Ramos (cell line): ENCODE results near the gene NEDD8.
"Not testable (repeated sequence)": the region's sequence is repeated elsewhere in the genome, so short reads cannot be mapped to it uniquely, and the experiment has no call there.

Source experiments
- in situ Hi-C: fragments of 300-500 bp; cut with MboI; formaldehyde crosslinking; loops from one replicate; pipeline ENCODE4 v1.14.3; 2022; ENCODE audit warnings: low sequenced_read_pairs; ENCODE audit not compliant: unreplicated experiment

The NEDD8 gene

GRCh38 chr14:24203249-24203886 is 28.8 kb downstream of the NEDD8 start:
- in situ Hi-C loops = not testable (repeated sequence)

- in situ Hi-C loops = not testable (repeated sequence)
These were observed 29.6 kb downstream of the NEDD8 start for GRCh38 chr14:24202538-24202937.

- in situ Hi-C loops = no loop called here
These were observed 33.2 kb downstream of the NEDD8 start for GRCh38 chr14:24198814-24199524.

- in situ Hi-C loops = no loop called here
These were observed 35.1 kb downstream of the NEDD8 start for GRCh38 chr14:24197056-24197450.

DNA sequence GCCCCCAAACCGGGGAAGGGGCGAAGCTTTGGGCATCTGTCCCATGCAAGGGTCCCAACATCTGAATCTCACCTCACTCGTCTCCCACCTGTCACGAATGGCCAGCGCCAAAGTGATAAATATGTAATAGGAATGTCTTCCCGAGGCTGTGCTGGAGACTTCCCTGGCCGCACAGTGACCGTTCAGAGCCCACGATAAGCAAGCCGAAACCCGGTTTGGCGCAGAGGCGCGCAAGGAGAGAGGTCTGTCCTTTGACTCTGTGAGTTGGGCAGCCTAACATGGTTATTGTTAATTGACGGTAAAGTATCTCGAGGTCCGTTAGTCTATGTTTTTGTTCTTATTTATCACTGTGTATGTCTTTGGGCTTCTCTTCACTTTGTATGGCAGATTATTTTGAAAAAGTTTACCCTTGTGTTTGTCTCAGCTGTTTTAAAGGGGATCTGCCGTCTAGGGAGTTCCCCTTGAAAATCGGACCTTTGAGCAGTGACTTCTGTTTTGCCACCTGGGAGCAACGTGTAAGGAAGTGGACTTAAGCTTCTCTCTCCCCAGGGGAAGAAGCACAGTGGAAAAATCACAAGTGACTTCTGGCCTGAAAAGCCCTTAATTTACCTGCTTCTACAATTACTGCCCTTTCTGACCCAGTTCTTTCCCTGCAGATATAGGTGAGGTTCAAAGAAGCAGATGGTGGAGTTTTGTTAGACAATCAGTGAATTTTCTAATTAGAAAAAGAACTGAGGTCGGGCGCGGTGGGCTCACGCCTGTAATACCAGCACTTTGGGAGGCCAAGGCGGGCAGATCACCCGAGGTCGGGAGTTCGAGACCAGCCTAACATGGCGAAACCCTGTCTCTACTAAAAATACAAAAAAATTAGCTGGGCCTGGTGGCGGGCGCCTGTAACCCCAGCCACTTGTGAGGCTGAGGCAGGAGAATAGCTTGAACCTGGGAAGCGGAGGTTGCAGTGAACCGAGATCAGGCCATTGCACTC is 35.8 kb downstream of the NEDD8 start:
- in situ Hi-C loops = no loop called here

DNA sequence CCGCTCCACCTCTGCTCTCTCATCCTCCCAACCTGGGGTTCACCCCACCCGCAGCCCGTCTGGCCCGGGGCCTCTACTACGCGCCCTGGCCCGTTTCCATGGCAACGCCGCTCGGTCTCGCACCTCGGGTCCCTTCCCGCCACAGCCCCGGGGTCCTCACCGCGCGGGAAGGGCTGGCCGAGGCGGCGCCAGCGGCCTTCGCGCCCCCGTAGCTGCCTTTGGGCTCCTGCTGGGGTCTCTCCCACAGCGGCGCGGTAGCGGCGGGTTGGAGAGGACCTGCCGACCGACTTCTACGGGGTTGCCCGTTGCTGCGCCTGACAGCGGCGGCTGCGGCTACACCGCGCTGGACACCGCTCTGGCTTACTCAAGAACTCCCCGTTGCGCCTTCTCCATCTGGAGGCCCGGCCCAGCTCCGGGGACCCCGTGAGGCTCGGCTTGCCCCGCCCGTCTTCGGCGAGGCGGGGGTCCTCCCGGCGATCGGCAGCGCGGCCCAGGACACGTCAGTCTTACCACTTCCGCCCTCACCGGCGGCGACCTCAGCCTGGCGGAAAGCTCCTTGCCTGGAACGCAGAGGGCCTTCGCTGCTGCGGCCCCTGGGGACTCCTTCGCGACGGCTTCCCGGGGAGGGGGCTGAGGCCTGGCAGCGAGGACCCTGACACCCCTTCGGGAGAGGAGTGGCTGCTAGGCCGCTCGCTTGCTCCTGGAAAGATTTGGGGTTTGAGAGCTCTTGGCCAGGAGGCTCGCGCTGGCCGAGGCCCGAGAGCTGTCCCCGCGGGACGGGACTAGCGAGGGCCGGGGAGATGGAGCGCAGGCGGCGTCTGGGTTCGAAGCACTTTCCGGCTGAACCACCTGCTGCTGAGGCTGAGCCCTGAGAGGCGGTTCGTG is 36.7 kb downstream of the NEDD8 start, which contains the start of gene TM9SF1:
TM9SF1 (minus strand) TSS at position 256 of the 885 bp plus-strand sequence. CDS start 422 bp downstream, outside the sequence.
- in situ Hi-C loops = no loop called here

- in situ Hi-C loops = no loop called here
These were observed 37.3 kb downstream of the NEDD8 start for GRCh38 chr14:24194873-24195185.

DNA sequence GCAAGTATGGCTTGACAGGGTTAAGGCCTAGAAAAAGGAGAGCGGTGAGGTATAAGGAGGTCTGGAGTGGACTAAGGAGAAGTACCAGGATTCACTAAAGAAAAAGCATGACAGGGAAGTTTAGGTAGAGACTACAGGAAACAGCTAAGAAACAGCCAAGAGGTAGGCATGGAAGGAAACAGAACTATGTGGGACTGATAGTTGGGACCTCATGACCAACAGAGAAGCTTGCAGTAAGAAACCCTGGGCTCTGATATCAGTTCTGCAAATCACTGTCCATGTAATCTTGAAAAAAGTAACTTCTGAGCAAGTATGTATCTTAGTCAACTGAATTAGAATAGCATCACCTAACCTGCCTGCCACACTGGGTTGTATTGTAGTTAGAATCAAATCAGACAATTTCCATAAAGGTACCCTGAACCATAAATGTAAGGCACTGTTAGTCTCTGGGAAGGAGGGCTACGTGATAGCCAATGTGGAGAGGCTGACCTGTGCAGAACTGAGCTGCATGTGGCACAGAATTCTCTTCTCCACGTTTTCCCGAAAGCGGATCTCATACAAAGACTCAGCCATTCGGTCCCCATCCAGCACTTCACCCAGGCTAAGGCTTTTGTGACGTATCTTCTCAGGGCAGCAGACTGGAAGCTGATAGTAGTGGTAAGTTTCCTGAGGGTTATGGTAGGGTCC is 37.8 kb downstream of the NEDD8 start:
- in situ Hi-C loops = no loop called here

DNA sequence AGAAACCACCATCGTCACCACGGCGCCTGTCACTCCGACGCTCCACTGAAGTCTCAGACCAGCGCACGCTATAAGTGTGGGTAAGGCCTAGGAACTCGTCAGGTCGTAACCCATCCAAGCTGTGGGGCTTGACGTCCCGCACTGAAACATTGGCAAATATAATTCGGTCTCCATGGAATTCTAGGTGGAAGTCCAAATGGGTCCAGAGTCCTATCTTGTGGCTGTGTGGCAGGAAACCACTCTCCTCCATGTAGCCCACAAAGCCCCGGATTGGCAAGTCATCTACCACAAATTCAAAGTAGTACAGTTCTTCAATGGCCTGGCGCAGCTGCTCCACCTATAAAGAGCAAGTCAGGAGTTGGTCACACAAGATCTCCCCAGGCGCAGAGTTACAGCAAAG is 39.2 kb downstream of the NEDD8 start:
- in situ Hi-C loops = no loop called here

DNA sequence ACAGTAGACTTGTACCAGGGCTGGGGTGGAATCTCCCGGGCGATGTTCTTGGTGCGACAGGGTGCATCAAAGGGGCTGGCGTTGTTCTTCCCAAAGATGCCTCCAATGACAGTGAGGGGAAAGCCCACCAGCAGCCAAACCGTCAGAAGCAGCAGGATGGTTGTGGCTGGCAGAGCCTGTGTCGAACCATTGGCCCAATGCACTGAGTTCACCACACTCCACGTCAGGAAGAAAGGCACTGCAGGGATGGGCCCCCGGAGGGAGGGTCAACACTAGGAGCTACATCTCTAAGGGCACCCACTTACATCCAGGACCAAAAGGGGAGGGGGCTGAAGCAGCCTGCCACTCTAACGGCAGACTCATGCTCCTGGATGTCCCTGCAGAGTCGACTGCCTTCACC is 41.8 kb downstream of the NEDD8 start:
- in situ Hi-C loops = no loop called here

DNA sequence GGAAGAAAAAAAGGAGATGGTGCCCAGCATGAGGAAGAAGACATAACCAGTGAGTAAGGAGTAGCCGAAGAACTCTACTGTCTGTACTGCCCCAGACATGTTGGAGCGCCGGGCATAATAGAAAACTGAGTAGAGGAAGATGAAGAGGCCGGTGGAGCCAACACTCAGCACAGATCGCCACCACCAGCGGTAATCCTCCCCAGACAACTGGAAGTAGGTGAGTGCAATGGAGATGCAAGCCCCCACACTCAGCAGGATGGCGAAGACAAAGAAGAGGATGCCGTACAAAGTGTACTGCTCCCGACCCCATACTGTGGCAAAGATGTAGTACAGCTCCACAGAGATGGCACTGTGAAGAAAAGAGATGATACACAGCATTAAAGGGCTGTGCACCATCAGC is 42.7 kb downstream of the NEDD8 start:
- in situ Hi-C loops = no loop called here

- in situ Hi-C loops = no loop called here
These were observed 43.1 kb downstream of the NEDD8 start for GRCh38 chr14:24189059-24189375.

GRCh38 chr14:24188251-24189058 is 43.7 kb downstream of the NEDD8 start, which contains the start of gene IPO4:
Gene IPO4 (minus strand): TSS chr14:24188816. CDS start chr14:24188787, 29 bp downstream.
- in situ Hi-C loops = no loop called here

DNA sequence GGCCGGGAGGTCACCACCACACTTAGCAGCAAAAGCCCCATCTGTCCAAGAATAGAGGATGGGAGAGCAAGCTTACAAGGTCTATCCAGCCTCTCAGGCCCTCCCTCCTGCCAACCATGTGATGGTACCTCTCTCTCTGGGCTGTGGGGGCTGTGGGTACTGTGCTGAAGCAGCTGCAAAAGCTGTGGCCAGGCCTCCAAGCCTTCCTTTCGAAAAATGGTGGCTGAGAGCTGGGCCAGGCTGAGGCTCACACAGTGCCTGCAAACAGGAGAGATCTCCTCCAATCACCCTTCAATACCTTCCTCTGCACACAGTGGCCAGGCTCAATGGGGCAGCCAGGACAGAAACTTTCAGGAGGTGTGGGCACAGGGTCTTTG is 44.6 kb downstream of the NEDD8 start:
- in situ Hi-C loops = no loop called here

DNA sequence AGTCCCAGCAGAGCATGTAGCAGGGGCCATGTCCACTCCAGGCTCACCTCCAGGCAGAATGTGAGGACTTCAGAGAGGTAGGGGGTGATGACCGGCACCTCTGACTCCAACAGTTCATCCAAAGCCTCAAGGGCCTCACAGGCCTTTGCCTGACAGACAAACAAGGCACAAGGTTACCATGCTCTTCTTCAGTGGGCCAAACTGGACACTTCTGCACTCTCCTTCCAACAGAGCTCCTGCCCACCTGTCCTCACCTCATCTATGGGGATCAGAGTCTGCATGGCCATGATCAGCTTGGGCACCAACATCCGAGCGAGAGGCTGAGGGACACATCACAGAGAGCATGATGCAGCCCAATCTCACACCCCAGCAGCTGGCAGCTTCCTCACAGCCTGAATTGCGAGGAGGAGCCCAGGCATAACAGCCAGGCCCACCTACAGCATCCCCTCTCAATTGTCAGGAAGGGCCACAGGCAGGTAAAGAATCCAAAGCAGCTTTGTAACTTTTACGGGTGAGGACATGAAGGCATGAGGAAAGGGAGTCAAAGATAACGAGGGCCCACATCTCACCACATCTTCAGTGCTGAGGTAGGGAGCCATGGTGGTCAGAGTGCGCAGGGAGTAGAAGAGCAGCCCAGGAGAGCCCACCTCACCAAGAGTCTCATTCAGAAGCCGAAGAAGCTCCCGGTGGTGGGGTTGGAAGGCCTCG is 45.2 kb downstream of the NEDD8 start:
- in situ Hi-C loops = no loop called here

- in situ Hi-C loops = no loop called here
These were observed 46.4 kb downstream of the NEDD8 start for GRCh38 chr14:24185741-24186140.

DNA sequence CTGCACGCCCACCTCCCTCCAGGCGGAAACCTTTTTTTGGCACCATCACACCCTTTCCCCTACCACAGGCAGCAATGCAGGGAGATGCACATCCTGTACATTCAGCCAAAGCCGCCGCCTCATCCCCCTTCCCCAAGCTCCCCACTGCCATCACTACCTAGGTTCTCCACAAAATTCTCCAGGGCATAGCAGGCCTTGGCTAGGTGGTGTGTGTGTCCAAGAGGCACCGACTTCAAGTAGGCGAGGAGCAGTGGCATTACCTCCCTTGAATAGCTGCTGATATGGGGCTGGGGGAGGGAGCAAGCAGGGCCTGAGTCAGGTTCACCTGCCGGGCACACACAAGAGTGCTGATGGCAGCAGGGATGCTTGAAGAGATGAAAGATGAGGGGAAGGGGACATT is 47.1 kb downstream of the NEDD8 start:
- in situ Hi-C loops = no loop called here
